NCI-H1930 (cell line): Measurements from ENCODE around the gene PRXL2C.
"Not testable (repeated sequence)": the region's sequence is repeated elsewhere in the genome, so short reads cannot be mapped to it uniquely, and the experiment has no call there.

Experiments
- DNase-seq, 2 experiments: peaks; one replicate each; lab custom pipeline; 2025; lab: John Stamatoyannopoulos, UW

Gene PRXL2C, protein sequence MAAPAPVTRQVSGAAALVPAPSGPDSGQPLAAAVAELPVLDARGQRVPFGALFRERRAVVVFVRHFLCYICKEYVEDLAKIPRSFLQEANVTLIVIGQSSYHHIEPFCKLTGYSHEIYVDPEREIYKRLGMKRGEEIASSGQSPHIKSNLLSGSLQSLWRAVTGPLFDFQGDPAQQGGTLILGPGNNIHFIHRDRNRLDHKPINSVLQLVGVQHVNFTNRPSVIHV

DNA sequence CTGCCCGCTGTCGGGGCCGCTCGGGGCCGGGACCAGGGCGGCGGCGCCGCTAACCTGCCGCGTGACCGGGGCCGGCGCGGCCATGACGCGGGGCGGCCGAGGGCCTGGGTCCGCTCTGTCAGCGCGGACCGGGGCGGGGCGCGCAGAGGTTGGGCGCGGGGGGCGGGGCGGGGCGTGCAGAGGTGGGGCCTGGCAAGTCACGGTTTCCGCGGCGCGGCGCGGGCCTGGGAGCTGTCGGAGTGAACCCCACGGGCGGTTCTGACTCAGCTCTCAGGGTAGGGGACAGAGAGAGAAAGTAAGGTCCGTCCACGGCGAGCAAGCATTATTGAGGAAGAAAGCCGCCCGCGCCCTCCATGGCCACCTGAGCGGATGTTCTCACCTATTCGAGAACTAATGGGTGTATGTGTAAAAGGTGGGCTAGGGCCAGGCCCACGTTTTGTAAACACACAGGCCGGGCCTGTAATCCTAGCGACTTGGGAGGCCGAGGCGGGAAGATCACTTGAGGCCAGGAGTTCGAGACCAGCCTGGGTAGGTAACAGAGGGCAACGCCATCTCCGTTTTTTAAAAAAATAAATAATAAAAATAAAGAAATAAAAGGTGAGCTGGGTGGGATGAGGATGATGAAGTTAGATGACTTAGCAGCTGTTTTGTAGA lies at the start of gene PRXL2C:
TSS of gene PRXL2C (minus strand) at position 120 of the 654 bp plus-strand sequence. CDS start at position 84, 36 bp downstream.
- peak; percentile 37 to 43 for DNase-seq

GRCh38 chr9:96700721-96701375 lies 45.7 kb upstream of the PRXL2C start:
- not testable (repeated sequence) for DNase-seq

- DNase-seq: no peak
Measured at GRCh38 chr9:96691326-96691725, 36.2 kb upstream of the PRXL2C start.

- DNase-seq: no peak
Measured at GRCh38 chr9:96688745-96689464, 33.8 kb upstream of the PRXL2C start.

DNA sequence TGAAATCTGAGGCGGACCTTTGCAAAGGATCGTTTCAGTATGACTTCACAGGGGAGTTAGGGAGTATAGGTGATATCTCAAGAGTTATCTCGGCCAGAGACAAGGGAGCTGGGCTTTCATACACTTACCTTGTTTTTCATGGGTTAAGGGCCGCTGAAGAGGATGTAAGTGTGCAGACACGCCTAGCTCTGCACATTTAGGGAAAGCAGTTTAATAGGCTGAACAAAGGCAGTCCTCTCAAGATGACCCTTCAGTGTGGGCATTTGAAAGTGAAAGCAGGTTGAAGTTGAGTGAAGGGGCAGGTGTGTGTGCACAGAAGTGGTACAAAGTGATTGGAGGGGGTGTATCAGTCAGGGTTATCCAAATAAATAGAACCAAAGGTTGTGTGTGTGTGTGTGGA lies 33.1 kb upstream of the PRXL2C start:
- no peak for DNase-seq

GRCh38 chr9:96686638-96687335 lies 31.7 kb upstream of the PRXL2C start:
- peak; percentile 81 to 83 for DNase-seq

DNA sequence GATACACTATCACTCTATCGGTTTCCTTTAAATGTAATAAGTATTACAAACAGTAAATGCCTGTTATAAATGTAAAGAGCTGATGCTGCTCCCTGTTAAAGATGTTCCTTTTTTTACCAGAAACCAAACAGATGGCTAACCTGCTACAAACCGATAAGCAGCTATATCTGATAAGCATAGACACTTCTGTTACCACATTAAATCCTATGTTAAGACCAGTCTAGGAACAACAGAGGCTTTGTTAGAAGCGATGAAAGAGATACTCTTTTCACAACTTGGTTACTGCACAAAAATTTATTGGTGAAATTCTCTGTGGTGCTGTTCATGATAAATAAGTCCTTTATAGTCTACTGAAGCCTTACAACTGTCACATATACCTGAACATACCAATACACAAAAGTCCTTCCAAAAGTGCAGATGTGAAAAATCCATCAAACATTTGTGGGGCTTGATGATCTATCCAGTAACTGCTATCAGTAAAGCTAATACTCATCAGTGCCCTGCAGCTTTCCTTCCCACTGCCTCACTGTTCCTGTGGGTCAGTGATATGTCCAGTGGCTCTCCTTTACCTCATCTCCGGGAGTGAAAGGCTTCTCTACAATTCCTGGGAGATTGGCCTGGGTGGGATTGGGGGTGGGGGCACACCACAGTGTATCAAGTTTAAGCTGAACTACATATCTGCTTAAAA lies 25.8 kb upstream of the PRXL2C start:
- no peak for DNase-seq

GRCh38 chr9:96674906-96675538 lies 19.9 kb upstream of the PRXL2C start:
- no peak for DNase-seq

DNA sequence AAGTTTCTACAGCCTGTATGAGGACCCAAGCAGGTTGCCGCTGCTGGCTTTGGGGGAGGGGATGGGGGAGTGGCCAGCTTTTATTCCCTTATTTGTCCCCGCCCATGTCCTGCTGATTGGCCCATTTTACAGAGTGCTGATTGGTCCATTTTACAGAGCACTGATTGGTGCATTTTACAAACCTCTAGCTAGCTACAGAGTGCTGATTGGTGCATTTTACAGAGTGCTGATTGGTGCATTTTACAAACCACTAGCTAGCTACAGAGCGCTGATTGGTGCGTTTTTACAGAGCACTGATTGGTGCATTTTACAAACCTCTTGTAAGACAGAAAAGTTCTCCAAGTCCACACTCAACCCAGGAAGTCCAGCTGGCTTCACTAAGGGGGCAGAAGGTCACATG lies 18.7 kb upstream of the PRXL2C start:
- DNase-seq: not testable (repeated sequence)

DNA sequence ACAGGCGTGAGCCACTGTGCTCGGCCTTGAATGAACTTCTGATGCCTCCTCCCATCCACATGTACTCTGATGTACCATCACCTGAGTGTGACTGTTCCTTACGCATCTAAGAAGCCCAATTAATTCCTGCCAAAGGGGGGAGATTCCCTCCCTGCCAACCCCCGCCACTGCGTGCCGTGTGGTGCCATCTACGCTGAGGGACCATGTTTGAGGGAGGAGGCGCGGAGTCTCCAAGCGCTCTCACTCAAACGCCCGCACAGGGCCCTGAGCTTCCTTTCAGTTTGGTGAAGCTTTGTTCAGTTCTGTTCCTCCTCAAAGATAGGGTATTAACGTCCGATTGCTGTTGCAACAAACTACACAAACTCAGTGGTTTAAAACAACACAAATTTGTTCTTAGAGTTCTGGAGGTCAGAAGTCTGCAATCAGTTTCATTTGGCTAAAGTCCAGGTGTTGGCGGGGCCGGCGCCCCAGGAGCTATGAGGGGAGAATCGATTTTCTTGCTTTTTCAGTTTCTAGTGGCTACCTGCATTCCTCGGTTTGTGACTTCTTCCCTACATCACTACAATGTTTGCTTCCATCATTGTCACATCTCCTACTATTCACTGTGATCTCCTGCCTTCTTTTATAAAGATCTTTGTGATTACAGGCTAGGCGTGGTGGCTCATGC lies 13.9 kb upstream of the PRXL2C start:
- no peak for DNase-seq

- DNase-seq: no peak
Measured at GRCh38 chr9:96667363-96667728, 12.2 kb upstream of the PRXL2C start.

DNA sequence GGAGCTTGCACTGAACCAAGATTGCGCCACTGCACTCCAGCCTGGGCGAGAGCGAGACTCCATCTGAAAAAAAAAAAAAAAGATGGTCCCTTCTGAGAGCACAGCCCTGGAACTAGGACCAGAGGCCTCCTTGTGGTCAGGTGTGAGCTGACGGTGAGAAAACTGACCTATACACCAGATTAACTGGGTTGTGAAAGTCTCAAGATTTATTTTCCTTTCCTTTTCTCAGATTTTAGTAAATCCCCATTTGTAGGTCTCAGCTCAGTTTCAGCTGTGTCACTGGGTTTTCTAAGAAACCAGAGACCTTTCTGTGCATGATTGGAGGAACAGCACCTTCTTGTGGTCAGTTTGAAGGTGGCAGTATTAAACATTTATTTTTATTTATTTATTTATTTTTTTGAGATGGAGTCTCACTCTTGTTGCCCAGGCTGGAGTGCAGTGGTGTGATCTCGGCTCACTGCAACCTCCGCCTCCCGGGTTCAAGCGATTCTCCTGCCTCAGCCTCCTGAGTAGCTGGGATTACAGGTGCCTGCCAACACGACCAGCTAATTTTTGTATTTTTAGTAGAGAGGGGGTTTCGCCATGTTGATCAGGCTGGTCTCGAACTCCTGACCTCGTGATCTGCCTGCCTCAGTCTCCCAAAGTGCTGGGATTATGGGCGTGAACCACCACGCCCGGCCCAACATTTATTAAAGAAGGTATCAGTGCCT lies 11.7 kb upstream of the PRXL2C start:
- peak in 1 of 2 experiments; percentile 20 for DNase-seq

DNA sequence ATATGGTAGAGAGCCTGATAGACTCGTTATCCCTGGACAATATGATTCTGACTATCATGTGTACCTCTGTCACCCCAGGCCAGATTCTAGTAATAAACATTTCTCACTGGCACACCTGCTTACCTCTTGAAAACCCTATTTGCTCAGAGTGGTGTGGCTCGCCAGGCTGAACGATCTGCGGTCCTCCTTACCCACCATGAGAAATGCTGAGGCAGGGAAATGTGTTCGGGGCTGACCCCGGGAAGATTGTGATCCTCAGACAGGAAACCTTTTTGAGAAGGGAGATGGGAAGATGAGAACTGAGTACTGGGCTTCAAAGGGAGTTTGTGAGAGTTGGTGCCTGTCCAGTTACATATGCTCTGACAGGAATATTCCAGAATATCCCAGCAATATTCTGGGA lies 10.7 kb upstream of the PRXL2C start:
- DNase-seq: no peak

- no peak for DNase-seq
Measured at GRCh38 chr9:96663506-96664120, 8.5 kb upstream of the PRXL2C start.

GRCh38 chr9:96661711-96662110 lies 6.6 kb upstream of the PRXL2C start:
- DNase-seq: no peak

DNA sequence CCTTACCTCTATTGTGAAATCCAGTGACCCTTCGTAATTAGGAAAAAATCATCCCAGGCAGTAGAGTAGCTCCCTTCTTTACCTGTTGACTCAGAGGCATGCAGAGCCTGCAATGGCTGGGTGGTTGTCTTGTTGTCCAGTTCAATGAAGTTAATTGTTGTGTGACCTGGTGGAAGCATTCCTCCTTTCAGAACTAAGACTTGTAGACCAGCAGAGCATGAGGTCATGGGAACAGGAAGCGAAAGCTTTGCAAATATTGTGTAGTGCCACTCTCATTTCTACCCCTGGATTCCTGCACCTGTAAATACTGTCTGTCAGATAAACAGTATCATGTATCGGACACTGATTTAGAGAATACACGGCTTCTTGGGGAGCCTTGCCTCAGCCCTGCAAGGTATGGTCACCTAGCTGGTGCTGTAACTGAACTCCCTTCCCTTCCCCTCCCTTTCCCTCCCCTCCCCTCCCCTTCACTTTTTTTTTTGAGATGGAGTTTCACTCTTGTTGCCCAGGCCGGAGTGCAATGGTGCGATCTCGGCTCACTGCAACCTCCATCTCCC lies 5.7 kb upstream of the PRXL2C start:
- no peak for DNase-seq

DNA sequence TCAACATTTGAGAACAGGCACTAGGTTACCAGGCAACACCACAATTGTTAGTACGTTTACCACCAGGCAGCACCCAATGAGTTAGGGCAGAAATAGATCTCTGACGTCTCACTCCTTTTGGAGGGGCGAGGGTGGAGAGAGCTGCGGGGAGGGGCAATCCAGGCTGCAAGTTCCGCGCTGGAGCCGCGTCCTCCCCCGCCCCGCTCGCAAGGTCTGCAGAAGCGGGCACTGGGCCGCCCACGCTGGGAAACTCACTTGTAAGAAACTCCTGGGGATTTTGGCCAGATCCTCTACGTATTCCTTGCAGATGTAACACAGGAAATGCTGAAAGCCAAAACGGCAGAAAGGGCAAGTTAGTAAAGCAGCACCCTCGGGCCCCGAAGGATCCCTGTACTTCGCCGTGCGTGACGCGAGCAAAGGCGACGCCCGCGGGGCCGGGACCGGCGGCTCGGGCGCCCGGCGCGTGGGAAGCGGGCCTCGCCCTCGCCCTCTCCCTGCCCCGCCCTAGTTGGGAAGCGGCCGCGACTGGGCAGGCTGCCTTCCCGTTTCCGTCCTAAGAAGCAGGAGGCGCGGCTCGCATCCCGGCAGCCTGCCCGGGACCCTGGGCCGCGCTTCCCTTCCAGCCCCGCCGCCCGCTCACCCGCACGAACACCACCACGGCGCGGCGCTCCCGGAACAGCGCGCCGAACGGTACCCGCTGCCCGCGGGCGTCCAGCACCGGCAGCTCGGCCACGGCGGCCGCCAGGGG lies 493 bp downstream of the PRXL2C start:
- peak; percentile 26 to 40 for DNase-seq

- DNase-seq: no peak
Measured at GRCh38 chr9:96651626-96652025, 3.5 kb downstream of the PRXL2C start.
